A549 (cell line): Measurements from ENCODE around the gene C1orf216. TPM values are rescaled to one million over a fixed set of nuclear protein-coding genes. Genes with fewer than 3 reads are reported as not detected.

Experiments used
- ATAC-seq, 2 experiments: fragments of 200-7000 bp in 1 of 2; fragments of >200 bp in 1 of 2; cut with Nextera tagmentation in 1 of 2; cut with Tn5 transposase in 1 of 2; 3 replicates each; pipeline versions ENCODE4 v1.8.0 to v1.9.1; 2018 to 2020; ENCODE audit warnings: mild to moderate bottlenecking in 1 of 2, moderate library complexity in 1 of 2
- CTCF ChIA-PET: fragments of 300-600 bp; sonication (Branson Sonifier 250); formaldehyde crosslinking; extraction: SDS; loops from one replicate; lab custom pipeline; 2021; ENCODE audit warnings: antibody characterized with exemption, inconsistent platforms; lab: Yijun Ruan, JAX
- POLR2A ChIA-PET: fragments of 350-600 bp; formaldehyde crosslinking; extraction: SDS; loops from one replicate; lab custom pipeline; 2021; ENCODE audit warnings: antibody characterized with exemption, inconsistent platforms; lab: Yijun Ruan, JAX
- DNase-seq, 2 experiments: peaks; one replicate each; pipeline versions ENCODE4 v3.0.0 to v3.0.0-alpha.2; 2011 to 2016; ENCODE audit warnings: low read depth in 1 of 2, low spot score in 1 of 2
- FAIRE-seq: peaks from 2 replicates; lab custom pipeline; 2011; peaks lifted over from hg19 to GRCh38; lab: Jason Lieb, UNC
- H3K27ac ChIP-seq, 2 experiments: fragments of >200 bp; sonication (Bioruptor Twin); formaldehyde crosslinking; 3 replicates each; pipeline ENCODE4 v1.5.1; 2016 to 2017
- H3K4me1 ChIP-seq: fragments of >200 bp; sonication (Bioruptor Twin); formaldehyde crosslinking; 3 replicates; pipeline ENCODE4 v1.6.1; 2016
- H3K4me2 ChIP-seq: fragments of >200 bp; sonication (Bioruptor Twin); formaldehyde crosslinking; 3 replicates; pipeline ENCODE4 v1.6.1; 2016
- H3K4me3 ChIP-seq: fragments of >200 bp; sonication (Bioruptor Twin); formaldehyde crosslinking; 3 replicates; pipeline ENCODE4 v1.5.1; 2016
- H3K9me3 ChIP-seq: fragments of >200 bp; sonication (Bioruptor Twin); formaldehyde crosslinking; 3 replicates; pipeline ENCODE4 v1.6.1; 2016
- BHLHE40 ChIP-seq: IDR thresholded peaks from 2 replicates; pipeline ENCODE4 v1.6.1; 2012; ENCODE audit warnings: low read depth, low read length, inconsistent platforms
- CBX2 ChIP-seq: fragments of 200-600 bp; sonication (generic); IDR thresholded peaks from 2 replicates; pipeline ENCODE4 v1.6.1; 2016; ENCODE audit warnings: low read depth, mild to moderate bottlenecking, borderline replicate concordance
- CBX8 ChIP-seq: fragments of 200-600 bp; sonication (generic); IDR thresholded peaks from 2 replicates; pipeline ENCODE4 v1.6.1; 2016
- CHD2 ChIP-seq: fragments of 150-350 bp; IDR thresholded peaks from 2 replicates; pipeline ENCODE4 v1.6.1; 2014; ENCODE audit warnings: low read length; ENCODE audit not compliant: partially characterized antibody
- EHMT2 ChIP-seq: fragments of 200-600 bp; sonication (generic); IDR thresholded peaks from 2 replicates; pipeline ENCODE4 v1.6.1; 2016; ENCODE audit warnings: antibody characterized with exemption, low read depth, mild to moderate bottlenecking, moderate library complexity
- HEYL ChIP-seq: fragments of 250-450 bp; sonication (Bioruptor Pico); IDR thresholded peaks from 2 replicates; pipeline ENCODE4 v1.8.0; 2021; ENCODE audit warnings: mild to moderate bottlenecking, moderate library complexity
- HOXA7 ChIP-seq: fragments of 250-450 bp; sonication (Bioruptor Pico); IDR thresholded peaks from 2 replicates; pipeline ENCODE4 v1.5.0; 2020; ENCODE audit warnings: mild to moderate bottlenecking, moderate library complexity
- HOXB13 ChIP-seq: fragments of 250-450 bp; sonication (Bioruptor Pico); IDR thresholded peaks from 2 replicates; pipeline ENCODE4 v1.5.0; 2020; ENCODE audit warnings: low read depth, mild to moderate bottlenecking, moderate library complexity
- JUN ChIP-seq, 2 experiments: fragments of >200 bp; sonication (Bioruptor Twin); formaldehyde crosslinking; IDR thresholded peaks; 2 replicates in 1 of 2; 3 replicates in 1 of 2; pipeline ENCODE4 v1.6.1; 2016 to 2017
- KDM1A ChIP-seq: fragments of 200-600 bp; sonication (generic); IDR thresholded peaks from 2 replicates; pipeline ENCODE4 v1.6.1; 2016; ENCODE audit warnings: low read depth, mild to moderate bottlenecking
- KDM5A ChIP-seq: fragments of 200-600 bp; sonication (generic); IDR thresholded peaks from 2 replicates; pipeline ENCODE4 v1.6.1; 2016; ENCODE audit warnings: antibody characterized with exemption, mild to moderate bottlenecking
- MAFK ChIP-seq: fragments of 450-650 bp; IDR thresholded peaks from 2 replicates; pipeline ENCODE4 v1.6.1; 2014; ENCODE audit not compliant: partially characterized antibody
- MYC ChIP-seq: IDR thresholded peaks from 2 replicates; pipeline ENCODE4 v1.6.1; 2012; ENCODE audit warnings: mild to moderate bottlenecking, inconsistent platforms, low read length, improper control_type of control experiment, borderline replicate concordance
- NFE2L2 ChIP-seq: fragments of 150-350 bp; conservative IDR thresholded peaks from 2 replicates; pipeline ENCODE4 v1.6.1; 2014; ENCODE audit warnings: low read length
- NR3C1 ChIP-seq: fragments of >200 bp; sonication (Bioruptor Twin); formaldehyde crosslinking; IDR thresholded peaks from 3 replicates; pipeline ENCODE4 v1.6.1; 2017
- POLR2A ChIP-seq: IDR thresholded peaks from 2 replicates; pipeline ENCODE4 v1.6.1; 2012; ENCODE audit warnings: mild to moderate bottlenecking, low read length
- RARB ChIP-seq: fragments of 250-450 bp; sonication (Bioruptor Pico); IDR thresholded peaks from 2 replicates; pipeline ENCODE4 v1.8.0; 2021; ENCODE audit warnings: mild to moderate bottlenecking, moderate library complexity
- RFX5 ChIP-seq: fragments of 450-650 bp; IDR thresholded peaks from 2 replicates; pipeline ENCODE4 v1.7.1; 2014; ENCODE audit warnings: antibody characterized with exemption, mild to moderate bottlenecking, moderate library complexity
- TFCP2L1 ChIP-seq: fragments of 250-450 bp; sonication (Bioruptor Pico); IDR thresholded peaks from 2 replicates; pipeline ENCODE4 v1.5.0; 2021; ENCODE audit warnings: mild to moderate bottlenecking
- TP53 ChIP-seq: fragments of 250-450 bp; sonication (Bioruptor Pico); IDR thresholded peaks from 2 replicates; pipeline ENCODE4 v1.5.0; 2021; ENCODE audit warnings: mild to moderate bottlenecking, moderate library complexity
- ZC3H11A ChIP-seq: fragments of 450-650 bp; IDR thresholded peaks from 2 replicates; pipeline ENCODE4 v1.6.1; 2014; ENCODE audit warnings: antibody characterized with exemption, mild to moderate bottlenecking
- ZFP36 ChIP-seq: fragments of 450-650 bp; IDR thresholded peaks from 2 replicates; pipeline ENCODE4 v1.6.1; 2014; ENCODE audit warnings: borderline replicate concordance; ENCODE audit not compliant: partially characterized antibody
- WGBS: methylation state at CpG from one replicate; pipeline ENCODE4 v1.1.6; 2017; ENCODE audit errors: missing lambda C conversion rate; 5-methylcytosine and 5-hydroxymethylcytosine counted together
- polyA plus RNA-seq, 4 experiments: library from polyadenylated mRNA; depleted of rRNA in 3 of 4; stranded (reverse); fragments of >200 nt; fragmentation: RNase III in 1 of 4; extraction: RNeasy Plus Mini Kit Qiagen cat#74134 plus additional on column Dnase treatment in 1 of 4; gene quantifications; 2 replicates in 3 of 4; 3 replicates in 1 of 4; pipeline ENCODE4 v1.2.3, GENCODE V29; 2011 to 2017
- TF ChIP-seq, protein P1 (sequence below): IDR thresholded peaks from 2 replicates; pipeline ENCODE4 v1.6.1; 2012
- TF ChIP-seq, protein P2 (sequence below): fragments of 150-350 bp; IDR thresholded peaks from 2 replicates; pipeline ENCODE4 v1.6.1; 2014; ENCODE audit warnings: low read depth, mild to moderate bottlenecking, low read length
- TF ChIP-seq, protein P3 (sequence below): IDR thresholded peaks from 2 replicates; pipeline ENCODE4 v1.6.1; 2012; ENCODE audit warnings: low read depth, borderline replicate concordance
- TF ChIP-seq, protein P4 (sequence below): fragments of 250-450 bp; sonication (Bioruptor Pico); IDR thresholded peaks from 2 replicates; pipeline ENCODE4 v1.5.0; 2021; ENCODE audit warnings: mild to moderate bottlenecking, moderate library complexity, borderline replicate concordance
- TF ChIP-seq, protein P5 (sequence below): fragments of 450-650 bp; IDR thresholded peaks from 2 replicates; pipeline ENCODE4 v1.6.1; 2014; ENCODE audit warnings: antibody characterized with exemption

Gene C1orf216
- polyA plus RNA-seq, 2 of the 4 experiments (the other 2 are of a cell fraction) = 12.0 to 17.7 TPM

DNA sequence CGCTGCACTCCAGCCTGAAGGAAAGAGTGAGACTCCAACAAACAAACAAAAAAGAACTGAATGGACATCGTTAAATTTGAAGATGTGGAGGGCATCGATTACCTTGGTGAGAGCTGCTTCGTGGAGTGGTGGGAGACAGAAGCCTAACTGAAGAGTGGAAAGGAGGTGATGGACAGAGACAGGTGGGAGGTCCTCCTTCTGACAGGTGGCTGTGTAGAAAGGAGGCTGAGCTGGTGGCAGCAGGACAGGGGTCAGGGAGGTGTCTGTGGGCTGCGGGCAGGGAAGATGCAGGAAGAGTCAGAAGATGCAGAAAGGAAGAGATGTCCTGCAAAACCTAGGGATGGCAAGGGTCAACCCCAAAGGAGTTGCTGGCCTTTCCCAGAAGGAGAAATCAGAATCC is 30.5 kb downstream of the C1orf216 start:
- Histone ChIP-seq H3K9me3 (no peaks in the 10 kb centered on the region), H3K4me3 (no peak overlapping the region), H3K4me2 (no peak overlapping the region), H3K27ac (no peak overlapping the region), H3K4me1 (no peaks in the 10 kb centered on the region)
- ATAC-seq = no peak
- no peak for FAIRE-seq
- ChIA-PET POLR2A (no interaction called here), CTCF (interaction anchor here (2.4 kb wide), 1 partner anchor 26 kb away, joined by 7 read pairs; no protein-coding TSS in a partner anchor)
- no peak for TF ChIP-seq POLR2A
- no peak for TF ChIP-seq HOXA7
- TF ChIP-seq CBX8 = no peak
- TF ChIP-seq MYC = no peak
- TF ChIP-seq TFCP2L1 (CRISPR knock-in tag) = no peak
- no peak for TF ChIP-seq RFX5
- no peak for TF ChIP-seq MAFK
- no peak for TF ChIP-seq ZC3H11A
- TF ChIP-seq HEYL = no peak
- TF ChIP-seq, protein P1, sequence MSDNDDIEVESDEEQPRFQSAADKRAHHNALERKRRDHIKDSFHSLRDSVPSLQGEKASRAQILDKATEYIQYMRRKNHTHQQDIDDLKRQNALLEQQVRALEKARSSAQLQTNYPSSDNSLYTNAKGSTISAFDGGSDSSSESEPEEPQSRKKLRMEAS = no peak
- no peak for TF ChIP-seq TP53 (CRISPR knock-in tag)
- TF ChIP-seq, protein P2, sequence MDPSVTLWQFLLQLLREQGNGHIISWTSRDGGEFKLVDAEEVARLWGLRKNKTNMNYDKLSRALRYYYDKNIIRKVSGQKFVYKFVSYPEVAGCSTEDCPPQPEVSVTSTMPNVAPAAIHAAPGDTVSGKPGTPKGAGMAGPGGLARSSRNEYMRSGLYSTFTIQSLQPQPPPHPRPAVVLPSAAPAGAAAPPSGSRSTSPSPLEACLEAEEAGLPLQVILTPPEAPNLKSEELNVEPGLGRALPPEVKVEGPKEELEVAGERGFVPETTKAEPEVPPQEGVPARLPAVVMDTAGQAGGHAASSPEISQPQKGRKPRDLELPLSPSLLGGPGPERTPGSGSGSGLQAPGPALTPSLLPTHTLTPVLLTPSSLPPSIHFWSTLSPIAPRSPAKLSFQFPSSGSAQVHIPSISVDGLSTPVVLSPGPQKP = no peak
- TF ChIP-seq, protein P3, sequence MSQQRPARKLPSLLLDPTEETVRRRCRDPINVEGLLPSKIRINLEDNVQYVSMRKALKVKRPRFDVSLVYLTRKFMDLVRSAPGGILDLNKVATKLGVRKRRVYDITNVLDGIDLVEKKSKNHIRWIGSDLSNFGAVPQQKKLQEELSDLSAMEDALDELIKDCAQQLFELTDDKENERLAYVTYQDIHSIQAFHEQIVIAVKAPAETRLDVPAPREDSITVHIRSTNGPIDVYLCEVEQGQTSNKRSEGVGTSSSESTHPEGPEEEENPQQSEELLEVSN = no peak
- TF ChIP-seq CBX2 = no peak
- TF ChIP-seq HOXB13 = no peak
- TF ChIP-seq RARB (CRISPR knock-in tag) = no peak
- TF ChIP-seq ZFP36 = no peak
- no peak for TF ChIP-seq KDM1A
- DNase-seq = no peak
- 43% methylated on average over 5 of the region's 5 CpGs for WGBS

DNA sequence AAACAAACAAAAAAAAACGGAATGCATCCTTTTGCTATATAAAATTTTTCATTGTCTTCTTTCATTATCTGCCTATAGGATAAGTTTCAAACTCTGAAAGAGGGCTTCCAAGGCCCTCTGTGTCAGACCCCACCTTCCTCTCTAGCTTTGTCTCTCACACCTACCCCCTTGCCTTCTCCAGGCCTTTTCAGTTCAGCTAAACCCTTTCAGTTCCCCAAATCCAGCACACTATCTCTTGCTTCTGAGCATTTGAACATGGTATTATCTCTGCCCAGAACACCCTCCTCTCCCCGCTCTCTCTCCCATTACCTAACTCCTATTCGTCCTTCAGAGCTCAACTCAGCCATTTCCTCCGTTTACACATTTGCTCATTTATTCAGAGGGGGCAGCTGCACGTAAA is 35.7 kb downstream of the C1orf216 start:
- no peak overlapping the region for H3K4me3 ChIP-seq
- ATAC-seq (no peak), DNase-seq (no peak), FAIRE-seq (no peak)
- no peaks in the 10 kb centered on the region for H3K9me3 ChIP-seq
- CTCF ChIA-PET = interaction anchor here (1.1 to 1.4 kb wide), 2 partner anchors 44 to 118 kb away, joined by 3 to 6 read pairs; no protein-coding TSS in a partner anchor
- TF ChIP-seq EHMT2 (no peak), KDM5A (no peak), JUN (IDR thresholded peaks at IDR 0.05) (no peak), NR3C1 (no peak), NFE2L2 (no peak), BHLHE40 (no peak), ZC3H11A (no peak), CHD2 (no peak), CBX8 (no peak)
- TF ChIP-seq, protein P4, sequence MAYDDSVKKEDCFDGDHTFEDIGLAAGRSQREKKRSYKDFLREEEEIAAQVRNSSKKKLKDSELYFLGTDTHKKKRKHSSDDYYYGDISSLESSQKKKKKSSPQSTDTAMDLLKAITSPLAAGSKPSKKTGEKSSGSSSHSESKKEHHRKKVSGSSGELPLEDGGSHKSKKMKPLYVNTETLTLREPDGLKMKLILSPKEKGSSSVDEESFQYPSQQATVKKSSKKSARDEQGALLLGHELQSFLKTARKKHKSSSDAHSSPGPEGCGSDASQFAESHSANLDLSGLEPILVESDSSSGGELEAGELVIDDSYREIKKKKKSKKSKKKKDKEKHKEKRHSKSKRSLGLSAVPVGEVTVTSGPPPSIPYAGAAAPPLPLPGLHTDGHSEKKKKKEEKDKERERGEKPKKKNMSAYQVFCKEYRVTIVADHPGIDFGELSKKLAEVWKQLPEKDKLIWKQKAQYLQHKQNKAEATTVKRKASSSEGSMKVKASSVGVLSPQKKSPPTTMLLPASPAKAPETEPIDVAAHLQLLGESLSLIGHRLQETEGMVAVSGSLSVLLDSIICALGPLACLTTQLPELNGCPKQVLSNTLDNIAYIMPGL (CRISPR knock-in tag) = no peak
- TF ChIP-seq, protein P5, sequence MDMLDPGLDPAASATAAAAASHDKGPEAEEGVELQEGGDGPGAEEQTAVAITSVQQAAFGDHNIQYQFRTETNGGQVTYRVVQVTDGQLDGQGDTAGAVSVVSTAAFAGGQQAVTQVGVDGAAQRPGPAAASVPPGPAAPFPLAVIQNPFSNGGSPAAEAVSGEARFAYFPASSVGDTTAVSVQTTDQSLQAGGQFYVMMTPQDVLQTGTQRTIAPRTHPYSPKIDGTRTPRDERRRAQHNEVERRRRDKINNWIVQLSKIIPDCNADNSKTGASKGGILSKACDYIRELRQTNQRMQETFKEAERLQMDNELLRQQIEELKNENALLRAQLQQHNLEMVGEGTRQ = no peak
- 42% methylated on average over 5 of the region's 5 CpGs for WGBS
- POLR2A ChIA-PET = no interaction called here
- no peak overlapping the region for H3K27ac ChIP-seq
- H3K4me2 ChIP-seq = no peak overlapping the region
- no peaks in the 10 kb centered on the region for H3K4me1 ChIP-seq
